GM19193 (cell line): ENCODE results near the gene HEATR5A.

Experiments
- POLR2A ChIP-seq: IDR thresholded peaks from 4 replicates; pipeline ENCODE4 v1.6.1; 2011; ENCODE audit not compliant: insufficient read depth, insufficient read length; ENCODE audit errors: extremely low read depth

The HEATR5A gene

GRCh38 chr14:31280132-31280870 is 140.0 kb downstream of the HEATR5A start:
- no peak for TF ChIP-seq POLR2A

DNA sequence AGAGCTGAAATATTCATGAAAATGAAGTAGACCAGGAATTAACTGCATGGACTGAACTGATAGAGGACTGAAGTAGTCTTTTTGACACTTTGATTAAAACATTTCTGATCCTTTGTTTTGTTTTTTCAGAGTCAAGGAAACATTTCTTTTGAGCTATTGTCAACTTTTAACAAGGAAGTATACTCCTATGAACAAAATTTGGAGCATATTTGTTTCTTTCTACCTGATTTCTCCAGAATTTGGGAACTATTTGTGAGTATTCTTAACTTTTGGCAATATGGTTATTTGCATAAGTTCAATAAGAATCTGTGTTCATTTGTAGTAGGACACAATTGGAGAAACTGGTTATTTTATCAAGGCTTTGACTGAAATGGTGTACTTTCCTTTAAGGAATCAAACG is 141.5 kb downstream of the HEATR5A start:
- TF ChIP-seq POLR2A, result no peak

DNA sequence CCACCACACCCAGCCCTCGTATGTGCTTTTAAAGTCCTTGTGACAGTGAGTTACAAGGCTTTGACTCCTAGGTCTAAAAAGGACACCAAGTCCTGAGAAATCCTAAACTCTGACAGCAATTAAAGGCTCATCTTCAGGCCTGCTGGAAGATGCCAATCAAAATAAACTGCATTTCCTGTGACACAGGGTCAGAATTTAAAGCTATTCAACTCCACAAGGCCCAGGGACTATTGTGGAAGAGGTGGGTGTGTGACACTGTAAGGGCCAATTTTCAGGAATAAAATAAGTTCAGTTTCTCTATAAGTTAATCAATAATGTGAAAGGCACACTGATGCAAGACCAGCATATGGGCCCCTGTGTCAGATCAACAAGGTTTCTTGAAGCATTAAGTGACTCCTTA is 143.3 kb downstream of the HEATR5A start:
- TF ChIP-seq POLR2A, result no peak

GRCh38 chr14:31275731-31276130 is 144.6 kb downstream of the HEATR5A start:
- TF ChIP-seq POLR2A, result no peak

DNA sequence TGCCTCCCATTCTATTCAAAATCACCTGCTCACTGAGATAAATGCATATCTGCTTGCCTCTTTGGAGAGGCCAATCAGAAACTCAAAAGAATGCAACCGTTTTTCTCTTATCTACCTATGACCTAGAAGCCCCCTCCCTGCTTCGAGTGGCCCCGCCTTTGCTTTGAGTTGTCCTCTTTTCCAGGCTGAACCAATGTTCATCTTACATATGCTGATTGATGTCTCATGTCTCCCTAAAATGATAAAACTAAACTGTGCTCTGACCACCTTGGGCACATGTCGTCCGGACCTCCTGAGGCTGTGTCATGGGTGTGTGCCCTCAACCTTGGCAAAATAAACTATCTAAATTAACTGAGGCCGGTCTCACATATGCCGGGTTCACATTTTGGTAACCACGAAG is 148.7 kb downstream of the HEATR5A start:
- TF ChIP-seq POLR2A, result no peak

DNA sequence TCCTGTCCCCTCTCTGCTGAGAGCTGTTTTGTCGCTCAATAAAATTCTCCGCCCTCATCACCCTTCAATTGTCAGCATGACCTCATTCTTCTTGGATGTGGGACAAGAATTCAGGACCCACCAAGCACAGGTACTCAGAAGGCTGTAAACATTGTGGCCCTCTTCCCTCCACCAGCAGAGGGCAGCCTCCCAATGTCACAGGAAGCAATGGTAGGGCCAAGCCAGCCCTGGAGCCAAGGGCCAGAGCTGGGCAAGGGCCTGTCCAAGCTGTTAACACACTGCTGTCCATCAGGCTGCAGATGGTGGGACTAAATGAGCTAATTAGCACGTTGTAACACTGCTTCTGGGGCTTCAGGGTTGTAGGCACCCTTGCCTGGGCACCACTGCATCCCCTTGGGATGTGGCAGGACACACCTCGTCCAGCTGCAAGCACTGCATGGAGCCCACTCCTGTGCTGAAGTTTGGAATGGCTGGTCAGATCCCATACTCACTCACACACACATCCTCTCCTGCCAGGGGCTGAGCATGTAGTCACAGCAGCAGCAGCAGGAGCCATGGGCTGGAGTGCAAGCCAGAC is 150.1 kb downstream of the HEATR5A start:
- TF ChIP-seq POLR2A, result no peak

GRCh38 chr14:31269634-31270195 is 150.6 kb downstream of the HEATR5A start:
- no peak for TF ChIP-seq POLR2A

DNA sequence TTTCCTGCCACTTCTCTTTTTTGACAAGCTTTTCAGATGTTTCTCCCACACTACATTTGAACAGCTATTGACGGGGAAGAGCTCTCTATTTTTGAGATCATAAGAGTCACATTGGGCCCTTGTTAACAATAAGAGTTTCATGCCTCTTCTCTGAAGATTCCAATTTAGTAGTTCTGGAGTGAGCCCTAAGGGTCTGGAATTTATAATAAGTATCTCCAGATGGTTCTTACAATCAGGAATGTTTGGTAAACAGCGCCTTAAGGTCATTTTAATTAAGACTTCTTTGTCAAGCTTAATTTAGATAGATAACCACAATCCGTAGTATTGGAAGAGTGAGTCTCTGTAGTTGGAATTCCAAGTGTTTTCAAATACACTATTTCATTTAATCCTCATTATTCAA is 152.1 kb downstream of the HEATR5A start:
- no peak for TF ChIP-seq POLR2A

DNA sequence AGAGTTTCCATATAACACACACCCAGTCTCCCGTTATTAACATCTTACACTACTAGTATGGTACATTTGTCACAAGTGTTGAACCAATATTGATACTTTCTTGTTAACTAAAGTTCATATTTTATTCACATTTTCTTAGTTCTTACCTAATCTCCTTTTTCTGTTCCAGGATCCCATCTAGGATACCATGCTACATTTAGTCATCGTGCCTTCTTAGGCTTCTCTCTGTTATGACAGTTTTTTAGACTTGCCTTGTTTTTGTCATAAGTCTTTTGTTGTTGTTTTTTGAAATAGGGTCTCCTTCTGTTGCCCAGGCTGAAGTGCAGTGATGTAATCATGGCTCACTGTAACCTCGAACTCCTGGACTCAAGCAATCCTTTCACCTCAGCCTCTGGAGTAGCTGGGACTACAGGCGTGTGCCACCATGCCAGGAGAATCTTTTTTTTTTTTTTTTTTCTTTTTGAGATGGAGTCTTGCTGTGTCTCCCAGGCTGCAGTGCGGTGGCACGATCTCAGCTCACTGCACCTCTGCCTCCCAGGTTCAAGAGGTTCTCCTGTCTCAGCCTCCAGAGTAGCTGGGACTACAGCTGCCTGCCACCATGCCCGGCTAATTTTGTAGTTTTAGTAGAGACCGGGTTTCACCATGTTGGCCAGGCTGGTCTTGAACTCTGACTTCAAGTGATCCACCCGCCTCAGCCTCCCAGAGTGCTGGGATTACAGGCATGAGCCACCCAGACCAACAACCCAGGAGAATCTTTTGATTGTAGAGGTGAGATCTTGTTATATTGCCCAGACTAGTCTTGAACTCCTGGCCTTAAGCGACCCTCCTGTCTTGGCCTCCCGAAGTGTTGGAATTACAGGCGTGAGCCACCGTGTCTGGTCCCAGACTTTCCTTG is 153.7 kb downstream of the HEATR5A start:
- TF ChIP-seq POLR2A, result no peak

GRCh38 chr14:31265701-31266398 is 154.5 kb downstream of the HEATR5A start:
- TF ChIP-seq POLR2A, result no peak

- TF ChIP-seq POLR2A, result no peak
Observed at GRCh38 chr14:31263485-31264133, 156.7 kb downstream of the HEATR5A start.

- no peak for TF ChIP-seq POLR2A
Observed at GRCh38 chr14:31261859-31262731, 158.3 kb downstream of the HEATR5A start.

- no peak for TF ChIP-seq POLR2A
Observed at GRCh38 chr14:31261523-31261858, 158.9 kb downstream of the HEATR5A start.

DNA sequence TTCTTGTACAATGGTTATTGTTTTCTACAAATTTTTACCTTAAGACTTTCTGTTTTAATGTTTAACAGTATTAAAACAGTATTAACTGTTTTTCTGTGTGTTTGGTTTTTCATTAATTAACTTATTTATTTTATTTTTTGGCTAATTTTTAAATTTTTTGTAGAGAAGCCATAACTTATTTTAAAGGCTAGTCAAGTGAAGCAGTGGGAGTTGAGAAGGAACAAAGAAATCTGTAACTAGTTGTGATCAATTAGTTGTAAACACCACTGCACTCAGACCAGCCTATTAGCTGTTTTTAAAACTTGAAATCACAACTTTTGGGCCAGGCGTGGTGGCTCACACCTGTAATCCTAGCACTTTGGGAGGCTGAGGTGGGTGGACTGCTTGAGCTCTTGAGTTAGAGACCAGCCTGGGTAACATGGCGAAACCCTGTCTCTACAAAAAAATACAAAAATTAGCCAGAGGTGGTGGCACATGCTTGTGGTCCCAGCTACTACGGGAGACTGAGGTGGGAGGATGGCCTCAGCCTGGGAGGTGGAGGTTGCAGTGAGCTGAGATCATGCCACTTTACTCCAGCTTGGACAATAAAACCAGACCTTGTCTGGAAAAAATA is 161.8 kb downstream of the HEATR5A start:
- no peak for TF ChIP-seq POLR2A

- TF ChIP-seq POLR2A, result no peak
Observed at GRCh38 chr14:31257244-31257553, 163.2 kb downstream of the HEATR5A start.
